GM19240 (cell line): Measurements from ENCODE around the gene LRRC4C.

Source experiments
- DNase-seq: peaks from one replicate; pipeline ENCODE4 v3.0.0; 2011; ENCODE audit warnings: low spot score; ENCODE audit not compliant: insufficient read length

Gene LRRC4C

GRCh38 chr11:40722179-40722795 lies 737.2 kb downstream of the LRRC4C start:
- no peak for DNase-seq

GRCh38 chr11:40716344-40717130 lies 742.9 kb downstream of the LRRC4C start:
- DNase-seq = no peak

- no peak for DNase-seq
These were observed 746.4 kb downstream of the LRRC4C start for GRCh38 chr11:40713083-40713482.

- DNase-seq = no peak
These were observed 758.4 kb downstream of the LRRC4C start for GRCh38 chr11:40701027-40701426.

GRCh38 chr11:40689823-40690222 lies 769.6 kb downstream of the LRRC4C start:
- DNase-seq = no peak

- DNase-seq = no peak
These were observed 771.1 kb downstream of the LRRC4C start for GRCh38 chr11:40688369-40688768.

- no peak for DNase-seq
These were observed 772.7 kb downstream of the LRRC4C start for GRCh38 chr11:40686765-40687164.

GRCh38 chr11:40683010-40683409 lies 776.4 kb downstream of the LRRC4C start:
- DNase-seq = no peak

GRCh38 chr11:40679276-40679675 lies 780.2 kb downstream of the LRRC4C start:
- DNase-seq = no peak

- DNase-seq = no peak
These were observed 812.2 kb downstream of the LRRC4C start for GRCh38 chr11:40647295-40647694.

- no peak for DNase-seq
These were observed 817.2 kb downstream of the LRRC4C start for GRCh38 chr11:40642284-40642683.

- no peak for DNase-seq
These were observed 839.8 kb downstream of the LRRC4C start for GRCh38 chr11:40619654-40620053.

GRCh38 chr11:40606800-40607199 lies 852.7 kb downstream of the LRRC4C start:
- no peak for DNase-seq

GRCh38 chr11:40602866-40603552 lies 856.4 kb downstream of the LRRC4C start:
- DNase-seq = no peak

GRCh38 chr11:40597546-40598113 lies 861.8 kb downstream of the LRRC4C start:
- DNase-seq = no peak

GRCh38 chr11:40573254-40573891 lies 886.1 kb downstream of the LRRC4C start:
- DNase-seq = no peak

- DNase-seq = no peak
These were observed 889.4 kb downstream of the LRRC4C start for GRCh38 chr11:40569947-40570531.

- DNase-seq = no peak
These were observed 892.1 kb downstream of the LRRC4C start for GRCh38 chr11:40567392-40567791.

- DNase-seq = no peak
These were observed 915.3 kb downstream of the LRRC4C start for GRCh38 chr11:40544162-40544561.

GRCh38 chr11:40542821-40543220 lies 916.6 kb downstream of the LRRC4C start:
- DNase-seq = no peak

- DNase-seq = no peak
These were observed 921.7 kb downstream of the LRRC4C start for GRCh38 chr11:40537734-40538133.
